Lower leg skin (tissue), 3 donors: Measurements from ENCODE around the gene RNPEP.

Experiments used
- POLR2A ChIP-seq, 2 donors: fragments of 450-650 bp; IDR thresholded peaks; one replicate each; pipeline ENCODE4 v1.6.1; 2016 to 2017; ENCODE audit warnings: antibody characterized with exemption in 2 of 2, mild to moderate bottlenecking in 1 of 2, moderate library complexity in 1 of 2
- TF ChIP-seq, protein P1 (sequence below), 3 donors: fragments of 450-650 bp; IDR thresholded peaks; one replicate each; pipeline ENCODE4 v1.5.1; 2016; ENCODE audit warnings: antibody characterized with exemption in 3 of 3, mild to moderate bottlenecking in 3 of 3, moderate library complexity in 2 of 3

DNA sequence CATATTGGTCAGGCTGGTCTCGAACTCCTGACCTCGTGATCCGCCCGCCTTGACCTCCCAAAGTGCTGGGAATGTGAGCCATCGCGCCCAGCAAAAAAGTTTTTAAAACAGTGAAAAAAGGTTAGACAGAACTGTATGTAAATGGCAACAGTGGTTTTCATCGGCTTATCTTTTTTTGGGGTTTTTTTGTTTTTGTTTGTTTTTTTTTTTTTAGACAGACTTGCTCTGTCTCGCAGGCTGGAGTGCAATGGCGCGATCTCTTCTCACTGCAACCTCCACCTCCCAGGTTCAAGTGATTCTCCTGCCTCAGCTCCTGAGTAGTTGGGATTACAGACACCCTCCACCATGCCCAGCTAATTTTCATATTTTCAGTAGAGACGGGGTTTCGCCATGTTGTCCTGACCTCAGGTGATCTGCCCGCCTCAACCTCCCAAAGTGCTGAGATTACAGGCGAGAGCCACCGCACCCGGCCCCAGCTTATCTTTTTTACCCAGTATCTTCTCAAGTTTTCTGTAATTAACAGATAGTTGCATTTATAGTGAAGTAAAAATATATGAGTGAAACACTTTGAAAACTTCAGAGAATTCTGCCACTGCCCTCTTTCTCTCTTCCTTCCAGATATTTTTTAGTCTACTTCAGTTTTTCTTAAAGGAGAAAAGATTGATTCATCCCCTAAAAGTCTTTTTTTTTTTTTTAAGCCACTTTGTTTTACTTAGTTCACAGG lies 14.1 kb upstream of the RNPEP start:
- TF ChIP-seq, protein P1, sequence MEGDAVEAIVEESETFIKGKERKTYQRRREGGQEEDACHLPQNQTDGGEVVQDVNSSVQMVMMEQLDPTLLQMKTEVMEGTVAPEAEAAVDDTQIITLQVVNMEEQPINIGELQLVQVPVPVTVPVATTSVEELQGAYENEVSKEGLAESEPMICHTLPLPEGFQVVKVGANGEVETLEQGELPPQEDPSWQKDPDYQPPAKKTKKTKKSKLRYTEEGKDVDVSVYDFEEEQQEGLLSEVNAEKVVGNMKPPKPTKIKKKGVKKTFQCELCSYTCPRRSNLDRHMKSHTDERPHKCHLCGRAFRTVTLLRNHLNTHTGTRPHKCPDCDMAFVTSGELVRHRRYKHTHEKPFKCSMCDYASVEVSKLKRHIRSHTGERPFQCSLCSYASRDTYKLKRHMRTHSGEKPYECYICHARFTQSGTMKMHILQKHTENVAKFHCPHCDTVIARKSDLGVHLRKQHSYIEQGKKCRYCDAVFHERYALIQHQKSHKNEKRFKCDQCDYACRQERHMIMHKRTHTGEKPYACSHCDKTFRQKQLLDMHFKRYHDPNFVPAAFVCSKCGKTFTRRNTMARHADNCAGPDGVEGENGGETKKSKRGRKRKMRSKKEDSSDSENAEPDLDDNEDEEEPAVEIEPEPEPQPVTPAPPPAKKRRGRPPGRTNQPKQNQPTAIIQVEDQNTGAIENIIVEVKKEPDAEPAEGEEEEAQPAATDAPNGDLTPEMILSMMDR (IDR thresholded peaks at IDR 0.05): no peak
- no peak for TF ChIP-seq POLR2A (IDR thresholded peaks at IDR 0.05)
